22Rv1 (cell line): Measurements from ENCODE around the gene FOXP1.

ENCODE experiments used
- H3K27ac ChIP-seq: fragments of 450-650 bp; 2 replicates; pipeline ENCODE4 v1.5.1; 2017
- ZFX ChIP-seq: fragments of 450-650 bp; IDR thresholded peaks from 2 replicates; pipeline ENCODE4 v1.6.1; 2017; ENCODE audit warnings: antibody characterized with exemption, borderline replicate concordance
- TF ChIP-seq, protein P1 (sequence below): fragments of 450-650 bp; IDR thresholded peaks from 2 replicates; pipeline ENCODE4 v1.5.1; 2017; ENCODE audit warnings: mild to moderate bottlenecking

Gene FOXP1

DNA sequence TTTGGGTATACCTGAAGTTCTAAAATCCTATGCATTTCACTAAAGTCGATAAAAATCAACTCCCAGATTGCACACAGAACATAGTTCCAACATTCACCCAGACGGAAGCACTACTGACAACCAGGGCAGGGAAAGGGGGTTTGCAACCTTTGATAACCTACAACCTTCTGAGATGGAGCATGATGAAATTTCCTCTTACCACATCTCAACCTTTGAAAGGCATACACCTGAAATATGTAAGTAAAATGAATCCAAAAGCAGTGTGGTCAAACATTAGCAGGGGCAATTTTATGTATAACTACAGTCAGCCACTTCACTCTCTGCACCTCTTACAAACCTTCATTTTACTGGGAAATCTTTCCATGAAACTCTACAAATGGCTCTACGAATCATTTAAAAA, 184.1 kb downstream of the FOXP1 start:
- TF ChIP-seq ZFX = no peak
- TF ChIP-seq, protein P1, sequence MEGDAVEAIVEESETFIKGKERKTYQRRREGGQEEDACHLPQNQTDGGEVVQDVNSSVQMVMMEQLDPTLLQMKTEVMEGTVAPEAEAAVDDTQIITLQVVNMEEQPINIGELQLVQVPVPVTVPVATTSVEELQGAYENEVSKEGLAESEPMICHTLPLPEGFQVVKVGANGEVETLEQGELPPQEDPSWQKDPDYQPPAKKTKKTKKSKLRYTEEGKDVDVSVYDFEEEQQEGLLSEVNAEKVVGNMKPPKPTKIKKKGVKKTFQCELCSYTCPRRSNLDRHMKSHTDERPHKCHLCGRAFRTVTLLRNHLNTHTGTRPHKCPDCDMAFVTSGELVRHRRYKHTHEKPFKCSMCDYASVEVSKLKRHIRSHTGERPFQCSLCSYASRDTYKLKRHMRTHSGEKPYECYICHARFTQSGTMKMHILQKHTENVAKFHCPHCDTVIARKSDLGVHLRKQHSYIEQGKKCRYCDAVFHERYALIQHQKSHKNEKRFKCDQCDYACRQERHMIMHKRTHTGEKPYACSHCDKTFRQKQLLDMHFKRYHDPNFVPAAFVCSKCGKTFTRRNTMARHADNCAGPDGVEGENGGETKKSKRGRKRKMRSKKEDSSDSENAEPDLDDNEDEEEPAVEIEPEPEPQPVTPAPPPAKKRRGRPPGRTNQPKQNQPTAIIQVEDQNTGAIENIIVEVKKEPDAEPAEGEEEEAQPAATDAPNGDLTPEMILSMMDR = no peak
- H3K27ac ChIP-seq = no peak overlapping the region

DNA sequence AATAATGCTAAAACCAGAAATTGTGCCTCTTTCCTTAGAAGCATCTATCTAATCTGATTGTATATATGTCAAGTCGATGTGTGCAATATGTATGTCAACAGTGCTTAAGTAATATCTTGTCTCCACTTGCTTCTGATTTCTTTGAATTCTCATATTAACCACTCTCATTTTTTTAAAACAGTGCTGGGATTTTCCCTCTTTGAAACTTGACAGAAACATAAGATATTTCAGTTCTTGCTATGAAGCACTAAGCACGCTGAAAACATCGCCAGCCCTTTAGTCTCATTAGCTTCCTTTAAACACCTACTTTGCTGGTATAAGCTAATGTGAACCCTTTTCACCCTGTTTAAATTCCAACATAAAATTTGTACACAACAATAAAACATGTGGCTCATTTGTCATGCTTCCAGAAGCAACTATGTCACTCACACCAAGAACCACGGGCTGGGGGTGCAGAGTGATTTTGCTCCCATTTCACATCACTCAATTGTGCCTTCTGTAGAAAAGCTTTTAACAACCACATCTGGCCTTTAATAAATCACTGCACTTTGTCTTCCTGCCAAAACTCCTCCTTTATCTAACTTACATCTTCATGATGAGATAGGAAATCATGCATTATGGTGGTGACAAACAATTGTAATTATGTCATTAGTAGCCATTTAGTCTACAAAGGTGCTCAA, 185.2 kb downstream of the FOXP1 start:
- no peak overlapping the region for H3K27ac ChIP-seq
- TF ChIP-seq, protein P1 = no peak
- TF ChIP-seq ZFX = no peak

DNA sequence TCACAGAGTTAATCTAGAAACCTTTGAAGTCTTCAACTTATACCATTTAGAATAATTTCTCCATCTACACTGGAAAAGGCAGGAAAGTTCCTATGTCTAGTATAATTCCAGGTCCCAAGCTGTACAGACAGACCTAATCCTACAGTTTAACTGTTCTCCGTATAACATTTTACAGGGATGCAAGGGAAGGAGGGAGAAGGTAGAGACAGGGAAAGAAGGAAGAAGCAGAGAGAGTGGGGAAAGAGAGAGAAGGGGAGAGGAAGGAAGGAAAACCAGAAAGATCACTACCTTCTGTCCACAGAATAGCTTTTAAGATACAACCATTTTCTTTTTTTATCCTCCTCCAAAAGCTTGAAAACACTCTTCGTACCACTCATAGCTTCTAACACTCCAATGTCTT, 185.8 kb downstream of the FOXP1 start:
- TF ChIP-seq, protein P1 = no peak
- TF ChIP-seq ZFX = no peak
- H3K27ac ChIP-seq = no peak overlapping the region

DNA sequence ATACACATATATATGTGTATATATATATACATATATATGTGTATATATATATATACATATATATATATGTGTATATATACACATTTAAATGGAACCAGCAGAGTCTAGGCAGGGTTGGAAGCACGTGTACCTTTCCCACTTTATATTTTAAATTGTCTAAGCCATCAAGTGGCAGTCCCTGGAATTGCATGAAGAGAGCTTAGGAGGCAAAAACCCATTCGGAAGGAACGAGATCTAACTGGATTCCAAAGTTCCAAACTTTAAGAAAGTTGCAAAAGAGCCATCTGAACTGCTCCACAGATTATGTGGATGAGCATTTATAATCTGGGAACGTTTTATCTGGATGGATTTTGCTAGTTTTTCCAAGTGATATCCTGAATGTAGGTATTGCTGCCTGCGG, 186.5 kb downstream of the FOXP1 start:
- H3K27ac ChIP-seq = no peak overlapping the region

DNA sequence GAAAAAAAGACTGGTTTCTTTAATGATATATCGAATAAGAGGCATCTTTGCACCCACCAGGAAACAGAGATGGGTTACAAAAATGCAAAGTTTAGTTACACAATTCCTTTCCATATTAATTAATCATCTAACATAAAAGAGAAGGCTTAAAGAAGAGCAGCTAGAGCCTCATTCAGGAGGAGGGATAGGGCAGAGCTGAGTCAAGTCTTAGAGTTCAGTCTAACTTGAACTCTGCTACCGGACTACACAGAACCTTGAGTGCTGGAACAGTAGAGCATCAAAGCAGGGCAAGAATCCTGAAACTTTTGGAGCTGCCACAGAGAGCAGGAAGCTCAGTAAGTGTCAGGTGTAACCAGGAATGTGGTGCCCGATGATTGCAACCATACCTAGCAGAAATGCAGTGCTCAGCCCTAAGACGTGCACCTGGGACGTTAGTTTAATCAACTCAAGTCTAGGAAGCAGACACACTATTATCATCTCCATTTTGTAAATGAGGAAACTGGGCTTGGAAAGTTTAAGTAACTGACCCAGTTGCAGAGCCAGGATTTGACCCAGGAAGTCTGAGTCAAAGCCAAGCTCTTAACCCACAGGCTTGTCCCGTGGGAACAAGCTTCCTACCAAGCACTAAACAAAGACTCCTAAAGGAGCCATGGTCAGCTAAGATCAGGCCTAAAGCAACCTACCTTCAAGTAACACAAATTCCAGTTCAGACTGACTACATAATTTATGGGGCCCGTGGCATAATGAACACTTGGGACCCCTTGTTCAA, 187.4 kb downstream of the FOXP1 start:
- TF ChIP-seq, protein P1 = no peak
- no peak for TF ChIP-seq ZFX
- H3K27ac ChIP-seq = no peak overlapping the region

More for the DNA sequence above, 186.5 kb downstream of the FOXP1 start:
- TF ChIP-seq ZFX = no peak
- TF ChIP-seq, protein P1 = peak; percentile 44

DNA sequence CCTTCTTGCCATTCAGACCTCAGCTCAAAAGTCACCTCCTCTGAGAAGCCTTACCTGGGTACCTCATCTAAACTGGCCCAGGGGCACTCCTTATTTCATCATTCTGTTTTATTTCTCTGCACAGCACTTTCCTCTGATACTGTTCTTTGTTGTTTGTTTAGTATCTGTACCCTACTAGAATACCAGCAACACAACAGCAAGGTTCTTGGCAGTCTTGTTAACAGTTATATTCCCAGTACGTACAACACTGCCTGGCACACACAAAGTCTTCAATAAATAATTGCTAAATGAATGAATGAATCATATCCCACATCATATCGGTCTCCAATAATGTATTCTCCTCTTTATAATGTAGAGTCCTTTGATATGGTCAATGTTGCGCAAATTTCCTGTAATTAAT, 188.1 kb downstream of the FOXP1 start:
- TF ChIP-seq, protein P1 = no peak
- H3K27ac ChIP-seq = no peak overlapping the region

DNA sequence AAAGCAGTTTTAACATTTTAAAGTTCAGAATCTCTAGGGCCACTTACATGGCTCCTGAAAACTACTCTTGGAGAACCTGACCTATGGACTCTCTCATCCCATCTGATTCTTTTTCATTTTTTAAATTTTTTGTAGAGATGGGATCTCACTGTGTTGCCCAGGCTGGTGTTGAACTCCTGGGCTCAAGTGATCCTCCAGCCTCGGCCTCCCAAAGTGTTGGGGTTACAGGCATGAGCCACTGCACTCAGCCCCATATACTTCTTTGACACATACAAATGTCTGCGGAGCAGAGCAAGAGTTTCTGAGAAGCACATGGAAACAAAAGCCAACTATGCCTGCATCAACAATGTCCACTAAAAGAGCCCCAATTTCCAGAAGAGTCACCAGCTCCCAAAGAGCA, 189.8 kb downstream of the FOXP1 start:
- TF ChIP-seq, protein P1 = no peak
- no peak for TF ChIP-seq ZFX
- no peak overlapping the region for H3K27ac ChIP-seq
